Stimulated activated CD4-positive, alpha-beta T cell treated with anti-CD3 and anti-CD28 coated beads, Interleukin-4, amount 100 ng/mL, for 1 hour (primary cell): ENCODE data around the gene PLPP4.

ENCODE experiments used
- DNase-seq: peaks from one replicate; pipeline ENCODE4 v3.0.0-alpha.2; 2020

The PLPP4 gene

GRCh38 chr10:120613180-120613579 is 156.2 kb downstream of the PLPP4 start:
- DNase-seq = no peak

- no peak for DNase-seq
These were observed 157.7 kb downstream of the PLPP4 start for GRCh38 chr10:120614680-120615079.

- no peak for DNase-seq
These were observed 159.4 kb downstream of the PLPP4 start for GRCh38 chr10:120616311-120616911.

- no peak for DNase-seq
These were observed 171.2 kb downstream of the PLPP4 start for GRCh38 chr10:120628197-120628596.

GRCh38 chr10:120630266-120630665 is 173.2 kb downstream of the PLPP4 start:
- DNase-seq = no peak

- DNase-seq = no peak
These were observed 175.0 kb downstream of the PLPP4 start for GRCh38 chr10:120632047-120632446.

- no peak for DNase-seq
These were observed 175.9 kb downstream of the PLPP4 start for GRCh38 chr10:120632942-120633341.

GRCh38 chr10:120634659-120635058 is 177.6 kb downstream of the PLPP4 start:
- no peak for DNase-seq
